Activated CD4-positive, alpha-beta memory T cell treated with anti-CD3 and anti-CD28 coated beads, Interleukin-2, amount 10 ng/mL, durations not matched to agents 7 days and 5 days (primary cell): ENCODE data around the gene ISCU. TPM values are rescaled to one million over a fixed set of nuclear protein-coding genes. Genes with fewer than 3 reads are reported as not detected.
"Not testable (repeated sequence)": the region's sequence is repeated elsewhere in the genome, so short reads cannot be mapped to it uniquely, and the experiment has no call there.

Source experiments
- CTCF ChIA-PET: fragments of 350-600 bp; sonication (Branson Sonifier 250); formaldehyde crosslinking; loops from one replicate; lab custom pipeline; 2021; ENCODE audit warnings: antibody characterized with exemption, inconsistent platforms; lab: Charles Lee
- POLR2A ChIA-PET: fragments of 350-600 bp; sonication (Branson Sonifier 250); formaldehyde crosslinking; loops from one replicate; lab custom pipeline; 2021; ENCODE audit warnings: antibody characterized with exemption; lab: Charles Lee
- DNase-seq: peaks from one replicate; pipeline ENCODE4 v3.0.0-alpha.2; 2020
- H3K27ac Mint-ChIP-seq: one replicate; pipeline ENCODE4 v1.8.0; 2021; ENCODE audit warnings: mild to moderate bottlenecking, mixed read lengths
- H3K27me3 Mint-ChIP-seq: one replicate; pipeline ENCODE4 v1.8.0; 2021; ENCODE audit warnings: mixed read lengths
- H3K36me3 Mint-ChIP-seq: one replicate; pipeline ENCODE4 v1.8.0; 2021; ENCODE audit warnings: low read depth, mixed read lengths
- H3K4me1 Mint-ChIP-seq: one replicate; pipeline ENCODE4 v1.8.0; 2021; ENCODE audit warnings: mixed read lengths
- H3K4me3 Mint-ChIP-seq: one replicate; pipeline ENCODE4 v1.8.0; 2021; ENCODE audit warnings: mild to moderate bottlenecking, mixed read lengths
- H3K9me3 Mint-ChIP-seq: one replicate; pipeline ENCODE4 v1.8.0; 2021; ENCODE audit warnings: mixed read lengths
- total RNA-seq, 2 experiments: library from RNA; stranded (reverse); gene quantifications; one replicate each; pipeline ENCODE4 v1.2.3, GENCODE V29; 2021

Gene ISCU
- total RNA-seq, 2 experiments from 2014 or later = 69.9 to 74.1 TPM

DNA sequence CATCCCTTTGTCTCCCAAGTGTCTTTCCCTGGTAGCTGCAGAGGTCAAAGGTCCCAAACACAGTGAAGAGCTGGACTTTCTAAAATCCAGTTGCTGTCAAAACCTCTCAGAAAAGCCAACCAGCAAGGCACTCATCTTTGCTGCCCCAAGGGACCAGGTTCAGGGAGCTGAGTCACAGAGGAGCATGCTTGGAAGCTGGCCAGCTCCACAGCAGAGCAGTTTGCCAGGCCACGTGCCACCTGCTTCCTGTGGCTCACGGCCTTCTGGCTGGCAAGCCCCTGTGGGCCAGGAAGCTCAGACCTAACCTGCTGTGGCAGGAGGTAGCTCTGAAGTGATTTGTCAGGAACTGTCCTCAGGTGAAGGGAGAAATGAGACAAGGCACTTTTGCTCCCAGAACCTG, 3.6 kb downstream of the ISCU start:
- peak; percentile 50 for DNase-seq
- peaks cover 68% of the 10 kb centered on the region for H3K4me1 Mint-ChIP-seq
- POLR2A ChIA-PET = interaction anchor here (4.7 to 15.5 kb wide), 2 partner anchors 52 to 66 kb away, joined by 41 to 385 read pairs; partner anchors contain the start of gene SELPLG
- CTCF ChIA-PET = interaction anchor here (1.0 to 3.9 kb wide), 7 partner anchors 52 to 291 kb away, joined by 3 to 34 read pairs (median 8); partner anchors contain the start of genes SELPLG and SSH1
- peaks cover 53% of the 10 kb centered on the region for H3K36me3 Mint-ChIP-seq
- H3K27me3 Mint-ChIP-seq = no peaks in the 10 kb centered on the region
- H3K9me3 Mint-ChIP-seq = no peaks in the 10 kb centered on the region
- peak overlapping the region; percentile 37 for H3K27ac Mint-ChIP-seq
- H3K4me3 Mint-ChIP-seq = no peak overlapping the region

DNA sequence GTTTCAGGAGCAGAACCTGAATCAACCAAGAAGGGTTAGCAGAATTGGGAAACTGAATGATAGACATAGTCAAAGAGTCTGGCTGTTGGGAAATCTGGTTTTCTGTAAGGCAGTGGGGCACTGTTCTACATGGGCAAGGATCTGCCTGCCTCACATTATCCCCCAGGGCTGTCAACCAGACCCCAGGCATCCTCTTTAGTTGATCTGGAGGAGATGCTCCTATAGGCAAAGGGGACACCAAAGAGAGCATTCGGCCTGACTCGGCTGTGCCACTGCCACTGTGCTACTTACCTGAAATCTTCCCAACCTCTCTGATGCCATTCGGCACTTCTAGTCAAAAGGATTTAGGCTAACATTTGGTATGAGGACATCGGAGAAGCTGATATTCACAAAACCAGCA, 4.1 kb downstream of the ISCU start:
- no peaks in the 10 kb centered on the region for H3K27me3 Mint-ChIP-seq
- peaks cover 53% of the 10 kb centered on the region for H3K36me3 Mint-ChIP-seq
- peak overlapping the region; percentile 37 for H3K27ac Mint-ChIP-seq
- DNase-seq = no peak
- no peak overlapping the region for H3K4me3 Mint-ChIP-seq
- ChIA-PET CTCF (interaction anchor here (1.0 to 3.9 kb wide), 6 partner anchors 51 to 291 kb away, joined by 3 to 34 read pairs (median 6); partner anchors contain the start of genes SELPLG and SSH1), POLR2A (interaction anchor here (0.7 to 15.5 kb wide), 3 partner anchors 52 to 272 kb away, joined by 3 to 385 read pairs (median 41); partner anchors contain the start of gene SELPLG)
- H3K9me3 Mint-ChIP-seq = no peaks in the 10 kb centered on the region
- peaks cover 68% of the 10 kb centered on the region for H3K4me1 Mint-ChIP-seq

DNA sequence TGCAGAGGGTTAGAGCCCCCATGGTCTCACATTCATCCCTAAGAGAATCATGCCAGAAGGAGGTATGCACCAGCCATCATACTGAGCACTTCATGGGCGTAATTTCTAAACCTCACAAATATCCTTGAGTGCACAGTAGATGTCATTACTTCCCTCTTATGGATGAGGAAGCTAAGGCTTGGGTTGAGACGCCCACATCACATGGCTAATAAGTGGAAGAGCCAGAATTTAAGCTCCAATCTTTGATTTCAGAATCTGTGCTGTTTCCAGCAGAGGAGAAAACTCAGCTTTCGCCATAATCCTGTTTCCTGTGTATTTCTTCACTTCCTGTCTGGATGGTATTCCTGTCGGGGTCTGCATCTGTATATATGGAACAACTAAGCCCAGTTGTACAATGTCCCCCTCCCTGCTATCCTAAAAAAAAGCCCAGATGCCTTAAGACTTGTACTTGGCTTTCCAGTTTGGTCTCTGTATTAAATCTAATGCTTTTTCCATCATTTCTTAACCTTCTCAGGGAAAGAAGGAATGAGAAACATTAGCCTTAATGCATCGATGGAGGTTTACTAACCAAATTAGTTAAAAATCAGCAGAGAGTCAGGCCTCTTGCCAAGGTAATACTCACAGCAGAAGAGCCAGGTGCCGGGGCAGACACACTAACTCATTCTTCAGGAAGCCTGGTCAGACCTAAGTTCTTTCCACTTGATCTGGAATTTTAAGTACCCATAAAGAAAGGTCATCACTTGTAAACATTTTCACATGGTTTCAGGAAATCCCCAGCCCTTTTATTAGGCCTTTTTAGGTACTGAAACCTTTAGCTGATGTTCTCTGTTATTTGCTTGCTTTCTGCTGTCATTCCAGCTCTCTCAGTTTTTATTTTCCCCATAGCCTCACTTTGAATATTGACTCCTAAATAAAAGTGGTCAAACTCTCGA, 5.3 kb downstream of the ISCU start:
- Mint-ChIP-seq H3K27ac (peak overlapping the region; percentile 96), H3K4me3 (no peak overlapping the region), H3K27me3 (no peaks in the 10 kb centered on the region), H3K9me3 (no peaks in the 10 kb centered on the region), H3K4me1 (peaks cover 75% of the 10 kb centered on the region), H3K36me3 (peaks cover 53% of the 10 kb centered on the region)
- ChIA-PET POLR2A (interaction anchor here (0.7 to 15.5 kb wide), 8 partner anchors 9 to 270 kb away, joined by 3 to 385 read pairs (median 5); partner anchors contain the start of gene SELPLG), CTCF (interaction anchor here (0.9 to 7.3 kb wide), 5 partner anchors 50 to 383 kb away, joined by 3 to 86 read pairs (median 8); partner anchors contain the start of gene SELPLG)
- DNase-seq = no peak

DNA sequence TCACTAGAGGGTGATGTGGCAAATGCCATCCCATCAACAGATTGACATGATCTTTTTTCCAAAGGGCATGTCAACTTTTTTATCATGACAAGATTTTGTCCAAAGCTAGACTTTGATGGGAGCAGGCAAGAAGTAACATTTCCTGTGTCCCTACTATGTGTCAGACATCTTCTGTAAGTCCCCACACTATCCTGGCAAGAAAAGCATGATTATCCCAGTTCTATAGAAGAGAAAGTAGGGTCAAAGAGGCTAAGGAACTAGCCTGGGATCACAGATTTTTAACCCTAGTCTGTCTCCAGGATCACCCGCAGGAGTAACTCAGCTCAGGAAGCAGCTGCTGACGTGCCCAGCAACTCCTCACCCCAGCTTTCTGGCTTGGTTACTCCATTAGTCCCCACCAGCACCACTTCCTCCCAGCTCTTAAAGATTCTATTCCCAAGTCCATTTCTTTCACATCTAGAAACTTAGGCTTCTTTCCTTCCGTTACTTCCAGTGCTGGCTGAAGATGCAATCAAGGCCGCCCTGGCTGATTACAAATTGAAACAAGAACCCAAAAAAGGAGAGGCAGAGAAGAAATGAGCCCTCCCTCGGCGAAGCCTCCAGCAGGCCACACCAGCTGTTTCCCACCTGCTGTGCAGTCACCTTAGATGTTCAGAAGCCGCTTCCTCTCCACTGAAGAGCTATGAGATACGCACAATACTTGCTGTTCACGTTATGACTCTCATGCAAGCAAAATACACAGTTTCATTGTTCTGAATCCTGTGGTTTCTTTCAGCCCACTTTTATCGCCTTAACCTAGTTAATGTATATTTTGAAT, 6.2 kb downstream of the ISCU start:
- ChIA-PET POLR2A (interaction anchor here (0.5 to 15.5 kb wide), 8 partner anchors 8 to 289 kb away, joined by 3 to 385 read pairs (median 4); partner anchors contain the start of genes SELPLG and SSH1), CTCF (interaction anchor here (0.6 to 7.3 kb wide), 10 partner anchors 8 to 525 kb away, joined by 3 to 86 read pairs (median 3); partner anchors contain the start of gene ALKBH2)
- Mint-ChIP-seq H3K4me1 (peaks cover 78% of the 10 kb centered on the region), H3K27me3 (no peaks in the 10 kb centered on the region), H3K36me3 (peaks cover 53% of the 10 kb centered on the region), H3K9me3 (no peaks in the 10 kb centered on the region), H3K27ac (peak overlapping the region; percentile 96), H3K4me3 (peak overlapping the region; percentile 53)
- peak; percentile 76 for DNase-seq

DNA sequence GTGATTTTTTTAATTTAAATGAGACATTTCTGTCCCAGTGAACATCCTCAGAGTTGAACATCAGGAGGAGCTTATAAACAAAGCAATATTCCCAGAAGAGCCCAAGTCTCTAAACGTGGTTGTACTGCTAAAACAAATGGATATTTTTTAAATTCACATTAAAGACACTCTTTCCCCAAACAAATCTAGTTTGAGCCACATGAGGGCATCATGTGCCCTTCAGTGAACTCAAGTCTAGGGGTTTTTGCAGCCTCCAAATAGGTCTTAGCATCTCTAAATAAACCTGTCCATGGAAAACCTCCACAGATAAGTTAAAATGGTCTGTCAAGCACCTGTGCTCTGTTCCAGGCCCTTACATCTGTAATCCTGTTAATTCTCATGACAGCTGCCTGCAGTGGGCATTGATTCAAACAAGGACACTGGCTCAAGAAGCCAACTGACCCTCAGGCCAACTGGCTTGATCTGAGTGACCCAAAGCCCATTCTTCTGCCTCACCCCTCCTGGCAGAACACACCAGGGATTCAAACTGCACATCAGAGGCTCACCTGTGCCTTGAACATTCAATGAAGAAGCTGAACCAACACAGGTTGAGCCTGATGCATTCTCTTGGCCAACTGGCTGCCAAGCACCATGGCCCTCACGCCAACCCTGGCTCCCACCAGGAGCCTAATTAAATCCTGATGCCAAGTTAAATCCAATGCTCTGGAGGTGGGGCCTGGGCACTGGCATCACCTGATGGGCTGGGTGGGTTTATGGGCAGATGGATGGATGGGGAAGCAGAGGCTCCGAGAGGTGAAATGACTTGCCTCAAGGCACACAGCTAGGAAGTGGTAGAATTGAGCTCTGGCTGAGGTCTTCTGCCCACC, 8.6 kb downstream of the ISCU start:
- Mint-ChIP-seq H3K27me3 (peaks cover 3% of the 10 kb centered on the region), H3K9me3 (no peaks in the 10 kb centered on the region), H3K27ac (peak overlapping the region; percentile 7), H3K4me1 (peaks cover 79% of the 10 kb centered on the region), H3K36me3 (peaks cover 34% of the 10 kb centered on the region), H3K4me3 (no peak overlapping the region)
- ChIA-PET CTCF (interaction anchor here (0.6 to 7.3 kb wide), 5 partner anchors 47 to 234 kb away, joined by 3 to 86 read pairs (median 3); no protein-coding TSS in a partner anchor), POLR2A (interaction anchor here (1.1 to 15.5 kb wide), 6 partner anchors 9 to 61 kb away, joined by 3 to 385 read pairs (median 4); partner anchors contain the start of genes ISCU, SART3 and SELPLG)
- no peak for DNase-seq

DNA sequence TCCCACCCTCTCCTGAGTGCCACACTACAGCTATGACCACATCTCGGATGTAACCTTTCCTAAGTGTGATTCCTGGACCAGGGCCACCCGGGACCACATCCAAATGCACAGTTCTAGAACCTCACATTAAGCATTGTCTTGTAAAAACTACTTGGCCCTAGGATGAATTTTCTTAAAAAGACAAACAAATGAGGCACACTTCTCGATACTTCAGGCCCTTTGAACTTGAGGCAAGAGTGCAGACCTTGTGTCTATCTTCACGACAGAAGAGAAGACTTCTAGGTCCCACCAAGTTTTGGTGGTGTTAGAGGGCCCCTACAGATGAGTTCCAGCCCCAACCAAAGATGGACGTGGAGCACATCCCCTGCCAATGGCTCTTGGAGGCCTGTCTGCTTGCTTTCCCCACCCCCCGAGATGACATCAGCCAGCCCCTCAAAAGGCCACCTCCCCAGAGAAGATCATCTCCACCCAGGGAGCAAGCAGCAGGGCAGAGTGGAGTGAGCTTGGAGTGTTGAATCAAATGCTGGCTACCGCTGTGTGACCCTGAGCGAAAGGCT, 9.3 kb downstream of the ISCU start:
- H3K27me3 Mint-ChIP-seq = peaks cover 3% of the 10 kb centered on the region
- ChIA-PET POLR2A (interaction anchor here (1.4 to 15.5 kb wide), 4 partner anchors 9 to 61 kb away, joined by 3 to 385 read pairs (median 17); partner anchors contain the start of genes ISCU and SELPLG), CTCF (interaction anchor here (1.5 to 7.3 kb wide), 4 partner anchors 46 to 95 kb away, joined by 3 to 86 read pairs (median 5); no protein-coding TSS in a partner anchor)
- DNase-seq = no peak
- peaks cover 76% of the 10 kb centered on the region for H3K4me1 Mint-ChIP-seq
- peaks cover 28% of the 10 kb centered on the region for H3K36me3 Mint-ChIP-seq
- H3K4me3 Mint-ChIP-seq = no peak overlapping the region
- H3K9me3 Mint-ChIP-seq = no peaks in the 10 kb centered on the region
- H3K27ac Mint-ChIP-seq = no peak overlapping the region

DNA sequence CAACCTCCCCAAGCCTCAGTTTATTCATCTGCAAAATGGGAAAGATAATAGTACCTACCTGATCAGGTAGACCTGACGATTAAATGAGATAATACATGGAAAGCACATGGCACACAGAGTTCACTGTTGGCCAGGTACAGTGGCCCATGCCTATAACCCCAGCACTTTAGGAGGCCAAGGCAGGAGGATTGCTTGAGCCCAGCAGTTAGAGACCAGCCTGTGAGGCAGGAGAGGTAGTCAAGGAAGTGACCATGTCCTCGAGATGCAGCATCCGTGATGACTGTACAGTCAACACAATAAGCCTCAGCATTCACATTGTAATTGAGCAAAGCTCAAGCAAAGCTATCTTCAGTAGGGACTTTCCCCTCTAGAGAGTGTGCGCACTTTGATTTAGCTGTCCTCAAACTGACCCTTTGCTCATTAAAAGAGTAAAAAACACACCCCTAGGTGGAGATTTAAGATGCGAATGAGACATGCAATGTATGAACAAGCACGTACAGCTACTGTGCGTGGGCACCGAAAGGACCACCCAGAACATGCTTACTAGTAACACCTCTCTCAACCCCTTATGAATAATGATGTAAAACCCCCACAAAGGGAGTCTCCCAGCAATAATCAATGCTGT, 9.9 kb downstream of the ISCU start:
- no peaks in the 10 kb centered on the region for H3K9me3 Mint-ChIP-seq
- no peak overlapping the region for H3K27ac Mint-ChIP-seq
- CTCF ChIA-PET = interaction anchor here (1.2 to 7.3 kb wide), 4 partner anchors 12 to 95 kb away, joined by 3 to 86 read pairs (median 4); partner anchors contain the start of gene SART3
- no peak for DNase-seq
- H3K27me3 Mint-ChIP-seq = peaks cover 3% of the 10 kb centered on the region
- H3K4me1 Mint-ChIP-seq = peaks cover 71% of the 10 kb centered on the region
- H3K4me3 Mint-ChIP-seq = no peak overlapping the region
- POLR2A ChIA-PET = interaction anchor here (1.4 to 15.5 kb wide), 4 partner anchors 11 to 60 kb away, joined by 3 to 385 read pairs (median 4); partner anchors contain the start of genes SART3 and SELPLG
- H3K36me3 Mint-ChIP-seq = peaks cover 23% of the 10 kb centered on the region

DNA sequence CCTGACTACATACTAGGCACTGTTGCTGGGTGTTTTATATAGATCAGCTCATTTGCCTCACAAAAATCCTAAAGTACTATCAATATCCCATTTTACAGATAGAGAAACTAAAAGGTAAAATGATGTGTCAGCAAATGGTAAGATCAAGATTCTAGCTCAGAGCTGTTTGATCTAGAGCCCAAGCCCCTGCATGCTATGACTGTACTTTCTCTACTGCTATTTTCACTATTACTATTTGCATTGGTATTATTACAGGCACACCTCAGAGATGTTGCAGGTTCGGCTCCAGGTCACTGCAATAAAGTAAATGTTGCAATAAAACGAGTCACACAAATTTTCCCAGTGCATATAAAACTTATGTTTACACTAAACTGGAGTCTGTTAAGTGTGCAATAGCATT, 10.9 kb downstream of the ISCU start:
- ChIA-PET POLR2A (interaction anchor here (1.0 to 15.5 kb wide), 4 partner anchors 12 to 59 kb away, joined by 4 to 385 read pairs (median 4); partner anchors contain the start of genes SART3 and SELPLG), CTCF (interaction anchor here (0.7 to 7.3 kb wide), 4 partner anchors 13 to 113 kb away, joined by 3 to 86 read pairs (median 4); partner anchors contain the start of gene SART3)
- Mint-ChIP-seq H3K27ac (no peak overlapping the region), H3K4me1 (peaks cover 61% of the 10 kb centered on the region), H3K36me3 (peaks cover 15% of the 10 kb centered on the region), H3K9me3 (no peaks in the 10 kb centered on the region), H3K27me3 (peaks cover 3% of the 10 kb centered on the region), H3K4me3 (no peak overlapping the region)
- DNase-seq = no peak

DNA sequence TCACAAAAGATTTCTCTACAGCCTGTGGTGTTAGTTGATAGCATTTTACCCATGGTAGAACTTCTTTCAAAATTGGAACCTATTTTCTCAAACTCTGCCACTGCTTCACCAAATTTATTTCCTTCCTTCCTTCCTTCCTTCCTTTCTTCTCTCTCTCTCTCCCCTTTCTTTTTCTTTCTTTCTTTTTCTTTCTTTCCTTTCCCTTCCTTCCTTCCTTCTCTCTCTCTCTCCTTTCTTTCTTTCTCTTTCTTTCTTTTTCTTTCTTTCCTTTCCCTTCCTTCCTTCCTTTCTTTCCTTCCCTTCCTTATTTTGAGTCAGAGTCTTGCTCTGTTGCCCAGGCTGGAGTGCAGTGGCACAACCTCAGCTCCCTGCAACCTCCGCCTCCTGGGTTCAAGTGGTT, 11.9 kb downstream of the ISCU start:
- H3K36me3 Mint-ChIP-seq, DNase-seq, H3K9me3 Mint-ChIP-seq, H3K27me3 Mint-ChIP-seq, H3K27ac Mint-ChIP-seq, H3K4me3 Mint-ChIP-seq: not testable (repeated sequence)
- peaks cover 58% of the 10 kb centered on the region for H3K4me1 Mint-ChIP-seq
- POLR2A ChIA-PET = interaction anchor here (0.6 kb wide), 1 partner anchor 56 kb away, joined by 5 read pairs; no protein-coding TSS in a partner anchor
- CTCF ChIA-PET = interaction anchor here (1.7 kb wide), 1 partner anchor 43 kb away, joined by 11 read pairs; no protein-coding TSS in a partner anchor

DNA sequence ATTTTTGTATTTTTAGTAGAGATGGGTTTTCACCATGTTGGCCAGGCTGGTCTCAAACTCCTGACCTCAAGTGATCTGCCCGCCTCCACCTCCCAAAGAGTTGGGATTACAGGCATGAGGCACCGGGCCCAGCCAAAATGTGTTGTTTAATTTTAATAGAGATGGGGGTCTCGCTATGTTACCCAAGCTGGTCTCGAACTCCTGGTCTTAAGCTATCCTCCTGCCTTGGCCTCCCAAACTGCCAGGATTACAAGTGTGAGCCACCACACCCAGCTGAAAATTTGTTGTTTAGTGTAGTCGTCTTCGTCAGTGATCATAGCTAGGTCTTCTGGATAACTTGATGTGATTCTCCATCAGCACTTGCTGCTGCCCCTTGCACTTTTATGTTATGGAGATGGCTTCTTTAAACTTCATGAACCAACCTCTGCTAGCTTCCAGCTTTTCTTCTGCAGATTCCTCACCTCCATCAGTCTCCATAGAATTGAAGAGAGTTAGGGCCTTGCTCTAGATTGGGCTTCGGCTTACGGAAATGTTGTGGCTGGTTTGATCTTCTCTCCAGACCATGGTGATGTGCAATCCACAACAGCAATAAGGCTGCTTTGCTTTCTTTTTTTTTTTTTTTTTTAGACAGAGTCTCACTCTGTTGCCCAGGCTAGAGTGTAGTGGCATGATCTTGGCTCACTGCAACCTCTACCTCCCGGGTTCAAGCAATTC, 13.0 kb downstream of the ISCU start:
- no peak for DNase-seq
- Mint-ChIP-seq H3K27ac (no peak overlapping the region), H3K4me1 (peaks cover 50% of the 10 kb centered on the region), H3K27me3 (peaks cover 3% of the 10 kb centered on the region), H3K4me3 (no peak overlapping the region), H3K9me3 (peaks cover 6% of the 10 kb centered on the region), H3K36me3 (peaks cover 4% of the 10 kb centered on the region)
- ChIA-PET CTCF (interaction anchor here (1.2 to 1.7 kb wide), 2 partner anchors 42 to 89 kb away, joined by 4 to 11 read pairs; no protein-coding TSS in a partner anchor), POLR2A (interaction anchor here (1.3 to 2.1 kb wide), 2 partner anchors 13 to 57 kb away, joined by 5 to 6 read pairs; partner anchors contain the start of gene ISCU)
